ENCODE data around the gene GUK1. TPM values are rescaled to one million over a fixed set of nuclear protein-coding genes. Genes with fewer than 3 reads are reported as not detected.

Gene GUK1
- total and polyA plus RNA-seq, 2 experiments from 2014 or later, result 324 to 554 TPM

GRCh38 chr1:228177183-228177475 is 37.0 kb downstream of the GUK1 start:
- in situ Hi-C loops (cut with MboI), result no loop called here

GRCh38 chr1:228177721-228178710 is 37.9 kb downstream of the GUK1 start:
- Histone ChIP-seq H3K4me1 (ENCODE audit: insufficient read depth) (no peaks in the 10 kb centered on the region), H3K27ac (no peak overlapping the region), H3K36me3 (ENCODE audit: low read depth) (no peaks in the 10 kb centered on the region), H3K27me3 (replicated peaks; ENCODE audit: insufficient read depth) (no peaks in the 10 kb centered on the region), H4K20me1 (ENCODE audit: insufficient read depth) (no peaks in the 10 kb centered on the region), H3K9me2 (ENCODE audit: insufficient read depth) (no peaks in the 10 kb centered on the region), H3K9me3 (ENCODE audit: low read depth) (no peaks in the 10 kb centered on the region), H3K4me3 (no peak overlapping the region), H3F3A (ENCODE audit: insufficient read depth) (no peaks in the 10 kb centered on the region), H2AFZ (no peak overlapping the region), H3K79me2 (ENCODE audit: insufficient read depth) (0 out of 2 replicates have a peak, but pooled peaks cover 1% of the 10 kb centered on the region), H3K4me2 (ENCODE audit: unreplicated experiment) (no peak overlapping the region), H3K9ac (no peak overlapping the region)
- in situ Hi-C loops (cut with MboI), result no loop called here
- DNase-seq, result no peak
- 90 to 94% methylated on average over 12 of the region's 12 CpGs for WGBS, 2 experiments (ENCODE audit: low coverage in 1 of 2, low lambda C conversion rate in 2 of 2, missing lambda C conversion rate in 2 of 2)
- TF ChIP-seq EZH2phosphoT487 (IDR thresholded peaks at IDR 0.05; ENCODE audit: insufficient read depth, low read depth), result no peak
- no peak for TF ChIP-seq EZH2 (IDR thresholded peaks at IDR 0.05; ENCODE audit: insufficient read depth, poor library complexity, severe bottlenecking)

More at GRCh38 chr1:228177183-228177475, 37.0 kb downstream of the GUK1 start:
- Histone ChIP-seq H3K27ac (no peak overlapping the region), H3K36me3 (ENCODE audit: low read depth) (no peaks in the 10 kb centered on the region), H3K9me2 (ENCODE audit: insufficient read depth) (no peaks in the 10 kb centered on the region), H3K4me3 (no peak overlapping the region), H3F3A (ENCODE audit: insufficient read depth) (no peaks in the 10 kb centered on the region), H3K9me3 (ENCODE audit: low read depth) (no peaks in the 10 kb centered on the region), H3K79me2 (ENCODE audit: insufficient read depth) (0 out of 2 replicates have a peak, but pooled peaks cover 10% of the 10 kb centered on the region), H2AFZ (no peak overlapping the region), H4K20me1 (ENCODE audit: insufficient read depth) (no peaks in the 10 kb centered on the region), H3K4me1 (ENCODE audit: insufficient read depth) (no peaks in the 10 kb centered on the region), H3K4me2 (ENCODE audit: unreplicated experiment) (no peak overlapping the region), H3K9ac (no peak overlapping the region), H3K27me3 (replicated peaks; ENCODE audit: insufficient read depth) (no peaks in the 10 kb centered on the region)
- WGBS, 2 experiments (ENCODE audit: low coverage in 1 of 2, low lambda C conversion rate in 2 of 2, missing lambda C conversion rate in 2 of 2), result 71 to 77% methylated on average over 5 of the region's 5 CpGs
- TF ChIP-seq EZH2 (IDR thresholded peaks at IDR 0.05; ENCODE audit: insufficient read depth, poor library complexity, severe bottlenecking) (no peak), EZH2phosphoT487 (IDR thresholded peaks at IDR 0.05; ENCODE audit: insufficient read depth, low read depth) (no peak)
- DNase-seq, result no peak

DNA sequence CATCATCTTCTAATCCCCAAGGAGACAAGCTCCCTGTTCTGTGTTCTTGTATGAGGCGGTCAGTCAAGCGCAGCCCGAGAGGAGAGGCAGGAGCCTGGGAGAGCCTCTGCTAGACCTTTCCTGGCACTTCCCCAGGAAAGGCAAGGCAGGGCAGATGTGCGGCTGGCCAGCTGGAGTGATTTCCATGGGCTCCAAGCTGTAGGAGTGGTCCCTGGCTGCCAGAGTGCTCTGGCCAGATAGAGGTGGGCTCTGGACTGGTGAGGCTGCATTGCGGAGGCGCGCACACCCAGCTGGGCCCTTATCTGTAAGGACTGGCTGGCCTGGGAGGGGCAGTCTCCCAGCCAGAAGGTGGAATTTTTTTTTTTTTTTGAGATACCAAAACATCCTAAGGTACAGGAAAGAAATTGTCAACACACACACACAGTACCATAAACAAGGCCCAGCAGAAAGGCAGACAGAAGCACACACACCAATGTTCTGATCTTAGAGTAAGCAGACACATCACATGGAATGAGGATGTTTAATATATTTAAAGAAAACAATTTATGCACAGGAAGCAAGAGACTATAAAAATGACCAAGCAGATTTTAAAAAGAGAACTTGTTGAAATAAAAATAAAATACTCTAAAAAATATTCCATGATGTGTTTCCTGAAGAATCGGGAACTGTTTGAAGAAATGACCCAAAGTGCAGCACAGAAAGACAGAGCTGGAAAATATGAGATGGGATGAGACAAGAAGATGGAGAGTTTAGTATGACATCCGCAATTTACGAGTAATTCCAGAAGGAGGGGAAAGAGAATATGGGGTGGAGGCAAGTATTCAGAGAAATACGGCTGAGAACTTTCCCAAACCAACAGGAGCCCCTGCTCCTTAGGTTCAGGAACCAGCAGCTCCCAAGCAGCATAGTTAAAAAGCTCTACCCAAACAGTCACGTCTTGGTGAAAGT is 38.9 kb downstream of the GUK1 start:
- Histone ChIP-seq H3K4me3 (no peak overlapping the region), H3K9me2 (ENCODE audit: insufficient read depth) (no peaks in the 10 kb centered on the region), H3K4me1 (ENCODE audit: insufficient read depth) (no peaks in the 10 kb centered on the region), H3K27me3 (replicated peaks; ENCODE audit: insufficient read depth) (no peaks in the 10 kb centered on the region), H3K4me2 (ENCODE audit: unreplicated experiment) (no peak overlapping the region), H2AFZ (no peak overlapping the region), H3K9me3 (ENCODE audit: low read depth) (no peaks in the 10 kb centered on the region), H3F3A (ENCODE audit: insufficient read depth) (no peaks in the 10 kb centered on the region), H3K27ac (no peak overlapping the region), H3K79me2 (ENCODE audit: insufficient read depth) (no peaks in the 10 kb centered on the region), H3K36me3 (ENCODE audit: low read depth) (no peaks in the 10 kb centered on the region), H3K9ac (no peak overlapping the region), H4K20me1 (ENCODE audit: insufficient read depth) (no peaks in the 10 kb centered on the region)
- DNase-seq, result no peak
- 79 to 80% methylated on average over 12 of the region's 12 CpGs for WGBS, 2 experiments (ENCODE audit: low coverage in 1 of 2, low lambda C conversion rate in 2 of 2, missing lambda C conversion rate in 2 of 2)
- TF ChIP-seq EZH2phosphoT487 (IDR thresholded peaks at IDR 0.05; ENCODE audit: insufficient read depth, low read depth) (no peak), EZH2 (IDR thresholded peaks at IDR 0.05; ENCODE audit: insufficient read depth, poor library complexity, severe bottlenecking) (no peak)
- in situ Hi-C loops (cut with MboI), result no loop called here

DNA sequence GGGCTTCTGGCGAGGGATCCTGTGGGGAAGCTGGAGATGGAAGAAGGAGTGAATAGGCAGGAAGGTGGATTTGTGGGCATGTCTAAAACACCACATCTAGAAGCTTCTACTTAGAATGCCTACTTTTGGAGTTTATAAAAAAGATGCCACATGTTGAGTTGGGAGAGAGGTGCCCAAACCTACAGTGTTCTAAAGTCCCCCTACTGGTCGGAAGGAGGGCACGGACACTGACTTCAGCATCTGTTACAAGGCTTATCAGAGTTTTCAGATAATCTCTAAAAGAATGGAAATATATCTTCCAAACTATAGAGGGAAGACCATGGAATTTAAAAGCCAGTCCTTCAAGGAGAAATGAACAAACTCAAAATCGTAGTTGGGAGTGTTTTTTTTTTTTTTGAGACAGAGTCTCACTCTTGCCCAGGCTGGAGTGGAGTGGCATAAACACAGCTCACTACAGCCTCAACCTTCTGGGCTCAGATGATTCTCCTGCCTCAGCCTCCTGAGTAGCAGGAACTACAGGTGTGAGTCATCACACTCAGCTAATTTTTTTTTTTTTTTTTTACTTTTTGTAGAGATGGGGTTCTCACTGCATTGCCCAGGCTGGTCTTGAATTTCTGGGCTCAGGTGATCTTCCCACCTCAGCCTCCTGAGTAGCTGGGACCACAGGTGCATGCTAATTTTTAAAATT is 40.3 kb downstream of the GUK1 start:
- no peak for TF ChIP-seq EZH2phosphoT487 (IDR thresholded peaks at IDR 0.05; ENCODE audit: insufficient read depth, low read depth)
- TF ChIP-seq EZH2 (IDR thresholded peaks at IDR 0.05; ENCODE audit: insufficient read depth, poor library complexity, severe bottlenecking), result no peak
- H3K36me3 ChIP-seq (ENCODE audit: low read depth), result no peaks in the 10 kb centered on the region
- H3K9me3 ChIP-seq (ENCODE audit: low read depth), result no peaks in the 10 kb centered on the region
- H3F3A ChIP-seq (ENCODE audit: insufficient read depth), result no peaks in the 10 kb centered on the region
- H3K4me1 ChIP-seq (ENCODE audit: insufficient read depth), result no peaks in the 10 kb centered on the region
- no peak for DNase-seq
- no peak overlapping the region for H3K4me2 ChIP-seq (ENCODE audit: unreplicated experiment)
- H3K79me2 ChIP-seq (ENCODE audit: insufficient read depth), result no peaks in the 10 kb centered on the region
- no peak overlapping the region for H2AFZ ChIP-seq
- H3K27ac ChIP-seq, result no peak overlapping the region
- H3K9ac ChIP-seq, result no peak overlapping the region
- no peaks in the 10 kb centered on the region for H3K9me2 ChIP-seq (ENCODE audit: insufficient read depth)
- no peaks in the 10 kb centered on the region for H3K27me3 ChIP-seq (replicated peaks; ENCODE audit: insufficient read depth)
- H3K4me3 ChIP-seq, result no peak overlapping the region
- in situ Hi-C loops (cut with MboI), result no loop called here
- 72 to 77% methylated on average over 4 of the region's 4 CpGs for WGBS, 2 experiments (ENCODE audit: low coverage in 1 of 2, low lambda C conversion rate in 2 of 2, missing lambda C conversion rate in 2 of 2)
- no peaks in the 10 kb centered on the region for H4K20me1 ChIP-seq (ENCODE audit: insufficient read depth)

Data from GM23248 (cell line).